Non-pigmented ciliary epithelial cell (primary cell): ENCODE results near the gene TTLL6.
"Not testable (repeated sequence)": the region's sequence is repeated elsewhere in the genome, so short reads cannot be mapped to it uniquely, and the experiment has no call there.

Source experiments
- DNase-seq: peaks from one replicate; pipeline ENCODE4 v3.0.0-alpha.2; 2010; ENCODE audit warnings: low read depth

TTLL6 gene

GRCh38 chr17:48815311-48815710 lies 1.7 kb downstream of the TTLL6 start:
- no peak for DNase-seq

GRCh38 chr17:48814504-48814903 lies 2.5 kb downstream of the TTLL6 start:
- no peak for DNase-seq

DNA sequence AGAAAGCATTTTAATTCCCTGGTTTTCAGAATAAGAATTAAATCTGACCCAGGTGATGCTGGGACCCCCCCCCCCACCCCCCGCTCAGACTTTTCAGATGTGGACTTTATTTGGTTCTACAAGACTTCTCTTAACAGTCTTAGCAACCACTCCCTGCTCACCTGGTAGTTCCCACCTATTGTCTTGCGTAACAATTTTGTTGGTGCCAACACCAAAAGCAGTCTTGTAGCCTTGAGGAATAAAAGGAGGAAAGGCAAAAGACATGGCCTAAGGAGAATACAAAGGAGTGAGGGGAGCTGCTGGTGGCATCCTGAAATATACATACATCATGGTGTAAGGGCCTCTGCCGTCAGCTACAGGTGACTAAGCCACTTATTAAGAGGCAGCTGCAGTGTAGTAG lies 5.0 kb downstream of the TTLL6 start:
- DNase-seq: no peak

DNA sequence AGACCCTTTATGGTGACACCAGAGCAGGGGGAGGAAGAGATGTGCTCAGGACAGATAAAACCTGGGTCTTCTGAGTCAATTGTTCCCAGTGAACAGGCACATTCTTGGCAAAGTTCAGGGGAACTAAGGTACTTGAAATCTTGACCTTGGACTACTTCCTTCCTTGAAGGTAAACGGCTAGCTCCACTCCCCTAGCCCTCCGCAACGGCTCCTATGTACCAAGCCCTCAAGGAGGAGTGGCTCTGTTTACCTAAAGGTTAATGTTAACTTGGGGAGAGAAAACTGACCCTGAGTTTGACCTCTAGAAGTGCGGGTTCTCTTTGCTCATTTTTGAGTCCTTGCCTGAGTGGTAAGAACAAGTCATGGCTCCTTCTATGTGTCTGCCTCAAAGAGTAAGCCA lies 7.8 kb downstream of the TTLL6 start:
- DNase-seq: no peak

DNA sequence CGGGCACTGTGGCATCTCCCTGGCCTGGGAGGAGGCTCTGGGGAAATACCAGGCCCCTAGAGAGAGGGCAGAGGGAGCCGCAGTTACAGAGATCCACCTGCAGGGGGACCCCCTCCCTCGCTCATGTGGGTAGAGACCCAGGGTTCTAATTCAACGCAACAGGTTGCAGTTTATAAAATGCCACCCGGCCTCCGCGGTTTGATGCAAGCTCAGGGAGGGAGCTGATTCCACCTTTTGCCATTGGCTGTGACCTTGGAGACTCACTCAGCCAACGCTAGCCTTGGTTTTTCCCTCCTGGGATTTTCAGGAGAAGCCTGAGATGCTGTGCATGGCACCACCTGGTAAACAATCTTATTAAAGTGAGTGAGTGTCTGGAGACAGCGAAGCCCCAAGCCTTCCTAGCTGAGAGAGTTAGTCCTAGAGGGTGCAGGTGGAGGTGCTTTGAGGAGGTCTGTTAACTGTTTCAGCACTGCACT lies 12.1 kb downstream of the TTLL6 start:
- no peak for DNase-seq

DNA sequence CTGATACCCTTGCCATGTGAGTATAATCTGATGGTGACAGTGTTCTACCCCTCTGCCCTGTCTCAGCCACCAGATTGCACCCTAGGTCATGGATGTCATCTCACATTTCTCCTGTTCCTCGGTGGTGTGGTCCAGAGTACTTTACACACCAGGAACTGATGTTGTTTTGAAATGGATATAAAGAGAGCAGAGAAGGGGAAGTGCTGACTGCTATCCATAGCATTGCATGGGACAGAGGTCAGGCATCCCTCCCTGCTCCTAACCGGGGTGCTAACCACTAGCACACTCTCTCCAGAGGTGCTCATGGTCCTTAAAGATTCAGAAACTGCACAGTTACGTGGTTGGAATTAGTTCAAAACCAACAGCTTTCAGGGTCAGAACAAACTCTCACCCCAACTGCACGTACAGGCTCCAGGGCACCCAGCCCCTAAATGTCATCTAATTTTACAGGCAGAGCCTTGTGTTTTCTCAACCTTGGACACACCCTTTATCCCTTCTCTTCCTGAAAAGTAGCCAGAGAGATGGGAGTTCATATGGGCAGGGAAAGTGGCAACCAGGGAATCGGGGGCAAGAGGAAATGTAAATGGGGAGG lies 16.3 kb downstream of the TTLL6 start:
- DNase-seq: no peak

DNA sequence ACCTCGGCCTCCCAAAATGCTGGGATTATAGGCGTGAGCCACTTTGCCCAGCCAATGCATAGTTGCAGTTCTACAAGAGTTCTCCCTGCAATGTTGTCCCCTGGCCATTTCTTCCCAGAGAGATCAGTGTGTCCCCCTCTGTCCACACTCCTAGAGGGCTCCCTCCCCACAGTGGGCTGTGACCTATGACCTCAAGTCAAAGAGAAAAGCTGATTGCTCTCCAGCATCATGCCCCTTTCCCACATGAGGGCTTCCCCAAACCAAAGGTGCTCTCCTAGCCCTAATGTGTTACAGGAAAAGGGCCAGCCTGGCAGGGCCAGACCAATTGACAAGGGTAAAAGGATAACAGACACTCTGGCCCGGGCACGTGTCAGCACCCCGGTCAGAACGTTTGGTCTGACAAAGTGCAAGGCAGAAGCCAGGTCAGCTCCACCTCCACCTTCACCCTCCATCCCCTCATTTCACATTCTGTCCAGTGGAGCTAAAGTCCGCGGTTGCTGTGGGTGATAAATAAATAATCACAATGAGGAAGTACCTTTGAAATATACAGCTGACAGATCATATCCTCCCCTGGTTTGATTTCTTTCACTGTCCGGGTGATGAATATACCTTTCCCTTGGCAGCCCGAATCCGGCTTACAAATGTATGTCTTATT lies 17.8 kb downstream of the TTLL6 start:
- DNase-seq: no peak

GRCh38 chr17:48796163-48796522 lies 20.9 kb downstream of the TTLL6 start:
- not testable (repeated sequence) for DNase-seq

- DNase-seq: no peak
These were observed 21.4 kb downstream of the TTLL6 start for GRCh38 chr17:48795444-48796162.

- no peak for DNase-seq
These were observed 24.8 kb downstream of the TTLL6 start for GRCh38 chr17:48792033-48792798.

DNA sequence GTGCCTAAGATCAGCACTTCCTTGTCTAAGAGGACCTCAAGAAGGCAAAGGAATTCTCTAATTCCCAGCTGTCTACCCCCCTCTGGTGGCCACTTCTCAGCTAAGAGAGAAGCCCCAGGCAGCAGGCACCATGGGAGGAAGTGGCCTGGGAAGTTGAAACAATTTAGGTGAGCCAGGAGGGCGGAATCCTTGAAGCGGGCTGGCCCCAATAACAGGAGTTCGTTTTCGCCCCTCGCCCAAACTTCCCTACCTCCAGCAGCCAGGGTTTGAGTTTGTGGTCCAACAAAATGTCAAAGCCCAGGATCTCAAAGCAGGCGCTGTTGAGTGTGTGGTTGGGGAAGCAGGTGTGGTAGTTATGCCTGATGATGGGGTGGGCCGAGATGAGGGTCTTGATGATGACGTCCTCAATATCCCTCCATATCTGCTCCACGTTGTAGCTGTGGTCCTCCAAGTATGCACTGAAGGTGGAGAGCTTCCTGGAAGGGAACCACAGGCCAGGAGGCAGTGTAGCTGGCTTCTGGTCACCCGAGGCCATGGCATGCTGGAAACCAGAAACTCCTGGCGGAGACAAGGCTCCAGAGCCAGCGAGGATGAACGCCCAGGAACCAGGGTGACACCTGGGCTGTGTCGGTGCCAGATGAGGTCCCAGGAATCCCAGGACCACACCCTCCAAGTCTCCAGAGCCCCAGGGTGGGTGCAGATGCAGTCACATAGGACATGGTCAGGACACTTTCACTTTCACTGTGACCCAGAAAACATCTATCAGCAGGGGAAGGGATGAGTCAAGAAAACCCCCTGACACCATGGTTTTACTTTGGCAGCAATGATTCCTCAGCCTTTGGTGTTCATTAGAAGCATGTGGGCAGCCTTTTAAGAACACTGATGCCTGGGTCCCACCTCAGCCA lies 25.6 kb downstream of the TTLL6 start:
- peak; percentile 38 for DNase-seq

DNA sequence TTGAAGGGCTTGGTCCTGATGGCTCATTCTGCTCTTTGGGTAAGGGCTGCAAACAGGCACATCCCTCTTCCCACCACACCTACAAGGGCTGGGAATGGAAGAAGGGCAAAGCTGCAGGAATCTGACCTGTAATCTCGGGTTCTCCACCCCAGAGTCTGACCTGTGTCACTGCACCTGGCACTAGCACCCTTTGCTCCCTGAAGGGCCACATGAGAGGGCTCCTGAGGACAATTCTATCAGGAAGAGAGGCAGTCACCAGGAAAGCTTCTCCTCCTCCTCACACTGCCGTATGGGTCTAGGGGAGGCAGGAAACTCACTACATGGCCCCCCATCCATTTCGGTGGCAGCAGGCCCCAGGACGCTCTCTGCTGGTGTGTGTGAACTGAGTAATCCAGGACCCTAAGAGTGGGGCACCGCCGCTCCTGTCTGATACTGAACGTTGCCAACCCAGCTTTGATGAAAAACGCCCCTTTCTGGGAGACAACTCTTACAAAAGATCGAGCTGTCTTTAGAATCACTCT lies 26.4 kb downstream of the TTLL6 start:
- DNase-seq: no peak

DNA sequence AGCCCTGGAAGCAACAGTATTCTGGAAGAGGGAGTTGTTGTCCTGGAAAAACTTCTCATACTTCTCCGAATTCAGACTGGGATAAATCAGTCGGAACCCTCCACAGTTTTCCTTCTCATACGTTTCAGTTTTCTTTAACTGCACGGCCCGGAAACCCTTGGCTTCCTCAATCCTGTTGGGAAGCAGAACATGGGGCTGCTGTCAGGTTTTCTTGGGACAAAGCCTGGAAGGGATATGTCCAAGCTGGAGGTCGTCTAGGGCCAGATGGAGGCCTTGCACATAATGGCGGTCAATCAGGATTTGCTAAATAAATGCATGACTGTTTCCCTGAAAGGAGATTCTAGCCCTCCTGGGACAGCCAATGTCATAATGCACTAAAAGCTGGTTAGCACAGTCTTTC lies 29.2 kb downstream of the TTLL6 start:
- no peak for DNase-seq

GRCh38 chr17:48779421-48779820 lies 37.6 kb downstream of the TTLL6 start:
- DNase-seq: no peak

DNA sequence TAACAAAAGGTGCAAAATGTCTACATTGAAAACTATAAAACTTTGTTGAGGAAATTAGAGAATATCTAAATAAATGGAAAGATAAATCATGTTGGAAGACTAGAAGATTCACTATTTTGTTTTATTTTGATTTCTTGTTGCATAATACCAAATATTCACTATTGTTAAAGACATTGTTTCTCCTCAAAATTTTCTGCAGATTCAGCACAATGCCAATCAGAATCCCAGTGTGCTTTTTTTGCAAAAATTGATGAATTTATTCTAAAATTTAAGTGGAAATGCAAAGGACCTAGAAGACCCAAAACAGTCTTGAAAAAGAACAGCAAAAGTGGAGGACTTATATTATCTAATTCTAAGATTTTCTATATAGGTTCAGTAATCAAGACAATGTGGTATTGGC lies 40.4 kb downstream of the TTLL6 start:
- DNase-seq: no peak

GRCh38 chr17:48773245-48773644 lies 43.8 kb downstream of the TTLL6 start:
- DNase-seq: no peak

DNA sequence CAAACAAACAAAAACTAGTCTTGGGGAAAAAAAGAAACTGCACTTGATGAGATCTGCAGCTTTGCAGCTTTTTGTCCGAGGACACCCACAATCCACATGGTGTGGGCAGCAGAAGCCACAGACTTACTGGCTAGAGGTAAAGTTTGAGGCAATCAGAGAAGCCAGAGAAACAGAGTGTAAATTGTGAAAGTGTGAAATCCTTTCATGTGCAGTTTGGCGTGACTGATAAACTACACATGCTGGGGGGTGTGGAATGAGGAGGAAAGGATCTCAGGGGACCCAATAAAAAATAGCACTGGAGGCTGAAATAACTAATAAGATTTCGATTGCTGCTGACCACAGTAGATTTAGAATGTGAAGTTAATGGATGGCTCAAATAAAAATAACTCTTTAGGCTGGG lies 46.1 kb downstream of the TTLL6 start:
- no peak for DNase-seq

- DNase-seq: no peak
These were observed 47.9 kb downstream of the TTLL6 start for GRCh38 chr17:48769009-48769675.

DNA sequence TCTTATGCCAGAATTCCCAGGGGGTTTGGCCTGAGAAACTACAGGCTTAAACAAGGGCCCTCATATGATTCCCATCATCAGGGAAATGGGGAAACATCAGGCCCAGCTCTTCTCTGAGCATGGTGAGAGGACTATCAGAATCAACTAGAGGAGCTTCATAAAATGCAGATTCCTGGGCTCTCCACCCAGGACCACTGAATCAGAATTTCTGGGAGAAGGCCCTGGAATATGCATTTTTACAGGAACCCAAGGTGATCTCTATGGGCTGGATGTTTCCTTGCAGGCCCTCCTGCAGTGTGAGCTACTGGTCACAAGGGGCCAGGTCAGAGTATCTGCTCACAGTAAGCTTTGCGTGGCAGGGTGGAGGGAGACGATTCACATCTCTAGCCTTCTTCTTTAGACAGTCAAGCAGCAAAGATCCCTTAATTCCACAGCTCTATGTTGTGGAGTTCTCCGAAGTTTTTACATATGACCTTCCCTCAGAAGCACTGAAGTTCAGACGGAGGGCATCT lies 49.7 kb downstream of the TTLL6 start:
- no peak for DNase-seq

DNA sequence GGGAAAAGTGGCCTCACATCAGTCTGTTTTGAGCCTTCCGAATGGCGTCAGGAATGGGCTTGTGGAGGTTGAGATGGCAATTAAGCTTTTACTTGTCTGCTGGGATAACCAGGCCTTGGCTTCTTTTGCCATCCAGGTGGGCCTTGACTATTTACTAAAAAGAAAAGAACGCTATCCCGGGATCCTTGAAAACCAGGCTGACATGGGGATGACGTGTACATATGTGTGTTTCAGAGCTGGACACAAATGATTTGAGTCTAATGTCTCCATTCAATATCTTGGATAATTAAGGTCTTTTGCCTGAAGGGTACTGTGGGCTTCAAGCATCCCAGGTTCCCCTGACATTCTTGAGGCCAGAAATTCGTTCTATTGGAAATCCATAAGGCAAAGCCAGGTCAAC lies 55.9 kb downstream of the TTLL6 start:
- no peak for DNase-seq

- DNase-seq: no peak
These were observed 56.6 kb downstream of the TTLL6 start for GRCh38 chr17:48760411-48760810.
